ENCODE measurements around the gene TPPP2.
"Not testable (repeated sequence)": the region's sequence is repeated elsewhere in the genome, so short reads cannot be mapped to it uniquely, and the experiment has no call there.

Gene TPPP2
- 0 to 0.06 (median 0) reads per million in 9 experiments for total RNA-seq

DNA sequence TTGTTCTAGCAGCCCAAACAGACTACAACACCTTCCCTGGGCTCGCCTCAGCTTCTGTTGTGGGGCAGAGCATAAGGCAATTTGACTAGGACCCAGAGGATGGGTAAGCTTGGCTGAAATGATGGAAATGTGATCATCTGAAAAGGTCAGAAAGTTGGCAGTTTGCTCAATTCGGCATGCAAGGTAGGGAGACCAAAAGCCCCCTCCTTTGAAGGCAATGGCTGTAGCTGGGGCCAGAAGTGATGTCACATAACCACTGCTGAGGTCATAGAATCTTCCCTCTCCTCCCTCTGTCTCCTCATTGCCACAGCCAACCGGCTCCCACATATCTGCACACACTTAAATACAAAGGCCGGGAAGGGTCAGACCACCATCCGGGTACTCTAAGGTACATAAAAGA is at the start of gene TPPP2:
Gene TPPP2 (plus strand): TSS at position 301 of the 400 bp plus-strand sequence. CDS start 365 bp downstream, outside the sequence.
- Mint-ChIP-seq H3K27me3 (peaks cover 12 to 22% of the 10 kb centered on the region in 2 donors), H3K9me3 (no peaks in the 10 kb centered on the region), H3K36me3 (ENCODE audit: insufficient read depth) (no peaks in the 10 kb centered on the region), H3K4me1 (ENCODE audit: low read depth in 2 of 2) (peaks cover 2 to 3% of the 10 kb centered on the region in 2 donors), H3K4me3 (no peak within 1 kb of the TSS), H3K27ac (no peak within 1 kb of the TSS)
- no peak for ATAC-seq (replicated peaks)
- no peak for DNase-seq

- H3K27me3 Mint-ChIP-seq = peaks cover 36 to 56% of the 10 kb centered on the region in 2 donors
Measured at GRCh38 chr14:20980906-20981305, 49.1 kb upstream of the TPPP2 start.

GRCh38 chr14:20982646-20983369 is 47.2 kb upstream of the TPPP2 start:
- H3K27me3 Mint-ChIP-seq = peaks cover 36 to 56% of the 10 kb centered on the region in 2 donors
- H3K36me3 Mint-ChIP-seq (ENCODE audit: insufficient read depth) = no peaks in the 10 kb centered on the region
- no peaks in the 10 kb centered on the region for H3K4me1 Mint-ChIP-seq (ENCODE audit: low read depth in 2 of 2)
- no peak overlapping the region for H3K27ac Mint-ChIP-seq
- ATAC-seq (replicated peaks) = no peak
- no peak overlapping the region for H3K4me3 Mint-ChIP-seq
- DNase-seq = no peak
- no peaks in the 10 kb centered on the region for H3K9me3 Mint-ChIP-seq

More at GRCh38 chr14:20980906-20981305, 49.1 kb upstream of the TPPP2 start:
- DNase-seq = no peak
- no peak for ATAC-seq (replicated peaks)
- H3K4me3 Mint-ChIP-seq = no peak overlapping the region
- no peaks in the 10 kb centered on the region for H3K36me3 Mint-ChIP-seq (ENCODE audit: insufficient read depth)
- no peaks in the 10 kb centered on the region for H3K4me1 Mint-ChIP-seq (ENCODE audit: low read depth in 2 of 2)
- H3K27ac Mint-ChIP-seq = no peak overlapping the region
- no peaks in the 10 kb centered on the region for H3K9me3 Mint-ChIP-seq

GRCh38 chr14:20985650-20986049 is 44.4 kb upstream of the TPPP2 start:
- not testable (repeated sequence) for DNase-seq; ATAC-seq (replicated peaks); H3K9me3 Mint-ChIP-seq; H3K27ac Mint-ChIP-seq; H3K4me1 Mint-ChIP-seq (ENCODE audit: low read depth in 2 of 2); H3K4me3 Mint-ChIP-seq; H3K36me3 Mint-ChIP-seq (ENCODE audit: insufficient read depth)
- H3K27me3 Mint-ChIP-seq = peaks cover 18 to 35% of the 10 kb centered on the region in 2 donors

DNA sequence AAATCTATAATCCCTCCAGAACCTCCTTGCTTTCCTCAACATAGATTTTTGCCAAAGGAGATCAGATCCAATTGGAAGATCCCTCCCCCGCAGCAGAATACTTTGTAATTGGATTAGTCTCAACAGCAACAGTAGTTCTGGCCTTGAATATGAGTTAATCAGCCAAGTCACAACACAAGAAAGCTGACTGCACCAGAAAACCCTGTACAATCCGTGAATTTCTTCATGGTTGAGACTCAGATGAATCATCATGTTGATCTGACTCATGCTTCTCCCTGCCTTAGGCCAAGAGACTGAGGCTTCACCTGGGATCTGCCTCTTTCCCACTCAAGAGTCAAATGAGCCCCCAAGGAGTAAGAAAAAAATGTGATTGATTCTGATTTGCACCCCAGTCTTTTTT is 43.2 kb upstream of the TPPP2 start:
- H3K36me3 Mint-ChIP-seq (ENCODE audit: insufficient read depth) = peaks cover 13% of the 10 kb centered on the region
- peaks cover 17 to 32% of the 10 kb centered on the region in 2 donors for H3K27me3 Mint-ChIP-seq
- ATAC-seq (replicated peaks) (no peak), DNase-seq (no peak)
- no peak overlapping the region for H3K27ac Mint-ChIP-seq
- H3K9me3 Mint-ChIP-seq = no peaks in the 10 kb centered on the region
- H3K4me1 Mint-ChIP-seq (ENCODE audit: low read depth in 2 of 2) = peaks cover 13 to 15% of the 10 kb centered on the region in 2 donors
- no peak overlapping the region for H3K4me3 Mint-ChIP-seq

DNA sequence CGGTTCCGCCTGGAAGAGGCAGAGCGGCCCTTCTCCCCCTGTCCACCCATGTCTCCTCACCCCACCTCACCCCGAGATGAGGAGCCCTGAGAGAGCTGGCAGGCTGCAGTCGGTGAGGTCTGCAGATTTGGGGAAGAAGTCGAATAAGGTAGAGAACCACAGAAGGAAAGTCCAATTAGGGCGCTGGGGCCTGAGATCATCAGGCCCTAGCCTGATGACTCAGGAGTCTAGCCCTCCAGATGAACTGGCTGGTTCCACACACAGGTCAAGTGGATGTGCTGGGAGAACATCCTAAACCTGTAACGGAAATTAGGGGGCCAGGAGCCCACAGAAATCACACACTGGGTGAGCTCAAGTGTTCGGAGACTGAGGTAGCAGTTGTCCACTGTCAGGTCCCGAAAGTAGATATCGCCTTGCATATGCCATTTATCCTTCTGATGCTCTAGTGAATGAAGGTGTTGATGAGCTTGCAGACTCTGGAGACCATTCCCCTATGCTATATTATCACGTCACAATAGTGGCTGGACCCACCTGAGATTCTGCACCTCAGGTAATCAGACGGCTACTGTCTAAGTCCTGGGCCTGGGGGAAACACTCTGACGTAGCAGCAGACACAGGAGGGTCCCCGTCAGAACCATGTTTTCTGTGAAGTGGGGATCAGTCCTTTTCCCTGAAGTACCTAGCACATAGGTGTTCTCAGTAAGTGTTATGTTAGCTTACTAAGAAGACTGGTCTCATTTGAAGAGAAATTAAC is 41.1 kb upstream of the TPPP2 start:
- H3K4me3 Mint-ChIP-seq = peak overlapping the region; percentile 2 to 48
- H3K27ac Mint-ChIP-seq = peak overlapping the region; percentile 96
- DNase-seq = no peak
- ATAC-seq (replicated peaks) = no peak
- H3K9me3 Mint-ChIP-seq = no peaks in the 10 kb centered on the region
- H3K36me3 Mint-ChIP-seq (ENCODE audit: insufficient read depth) = peaks cover 34% of the 10 kb centered on the region
- peaks cover 15 to 20% of the 10 kb centered on the region in 2 donors for H3K4me1 Mint-ChIP-seq (ENCODE audit: low read depth in 2 of 2)
- peaks cover 9 to 13% of the 10 kb centered on the region in 2 donors for H3K27me3 Mint-ChIP-seq

DNA sequence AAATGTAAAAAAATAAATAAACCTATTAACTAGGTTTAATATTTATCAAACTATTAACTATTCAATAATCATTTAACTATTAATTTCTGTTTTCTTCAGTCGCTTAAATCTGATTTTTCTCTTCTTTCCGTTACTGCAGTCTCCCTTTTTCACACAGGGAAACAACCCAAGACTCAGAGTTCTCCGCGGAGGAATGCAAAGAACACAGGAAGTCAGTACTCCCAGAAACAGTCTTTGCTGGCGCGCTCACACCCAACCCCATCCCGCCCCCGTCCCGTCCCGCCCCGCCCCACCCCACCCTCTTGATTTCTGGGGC is 40.6 kb upstream of the TPPP2 start:
- no peaks in the 10 kb centered on the region for H3K9me3 Mint-ChIP-seq
- H3K4me1 Mint-ChIP-seq (ENCODE audit: low read depth in 2 of 2) = peaks cover 15 to 22% of the 10 kb centered on the region in 2 donors
- H3K27me3 Mint-ChIP-seq = peaks cover 6 to 8% of the 10 kb centered on the region in 2 donors
- peak overlapping the region; percentile 96 for H3K27ac Mint-ChIP-seq
- DNase-seq = no peak
- peak overlapping the region; percentile 94 to 96 for H3K4me3 Mint-ChIP-seq
- H3K36me3 Mint-ChIP-seq (ENCODE audit: insufficient read depth) = peaks cover 39% of the 10 kb centered on the region
- no peak for ATAC-seq (replicated peaks)

DNA sequence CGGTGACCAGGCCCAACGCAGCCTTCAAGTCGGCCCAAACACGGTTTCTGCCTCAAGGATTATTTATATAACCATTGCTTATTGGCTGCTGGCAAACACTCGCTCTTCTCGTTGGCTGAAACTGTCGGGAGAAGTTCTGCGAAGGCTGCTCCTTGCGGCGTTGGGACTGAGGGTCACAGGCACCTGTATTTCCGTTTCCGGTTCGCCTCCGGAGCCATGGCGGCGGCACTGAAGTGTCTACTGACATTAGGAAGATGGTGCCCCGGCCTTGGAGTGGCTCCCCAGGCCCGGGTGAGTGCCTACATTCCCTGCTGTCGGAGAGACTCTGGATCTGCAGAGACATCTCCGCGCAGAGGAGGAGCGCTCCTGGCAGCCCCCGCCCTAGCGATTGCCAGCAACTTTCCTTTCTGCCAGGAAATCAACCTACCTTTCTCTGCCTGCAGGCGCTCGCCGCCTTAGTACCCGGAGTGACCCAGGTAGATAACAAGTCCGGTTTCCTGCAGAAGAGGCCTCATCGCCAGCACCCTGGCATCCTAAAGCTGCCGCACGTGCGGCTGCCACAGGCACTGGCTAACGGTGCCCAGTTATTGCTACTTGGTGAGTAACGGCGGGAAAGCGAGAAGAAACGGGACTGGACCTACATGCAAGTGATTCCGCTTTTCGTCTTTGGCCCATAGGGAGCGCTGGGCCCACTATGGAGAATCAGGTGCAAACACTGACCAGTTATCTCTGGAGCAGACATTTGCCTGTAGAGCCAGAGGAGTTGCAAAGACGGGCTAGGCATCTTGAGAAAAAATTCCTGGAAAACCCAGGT is 40.0 kb upstream of the TPPP2 start, which contains the start of gene METTL17:
Gene METTL17 (plus strand): TSS at position 194 of the 814 bp plus-strand sequence. CDS start 23 bp downstream, at position 217.
- no peaks in the 10 kb centered on the region for H3K9me3 Mint-ChIP-seq
- ATAC-seq (replicated peaks) = peak; percentile 92
- peaks cover 45% of the 10 kb centered on the region for H3K36me3 Mint-ChIP-seq (ENCODE audit: insufficient read depth)
- H3K4me1 Mint-ChIP-seq (ENCODE audit: low read depth in 2 of 2) = peaks cover 17 to 22% of the 10 kb centered on the region in 2 donors
- H3K27ac Mint-ChIP-seq = peak within 1 kb of the TSS; percentile 96
- H3K4me3 Mint-ChIP-seq = peak within 1 kb of the TSS; percentile 94 to 96
- H3K27me3 Mint-ChIP-seq = peaks cover 2 to 4% of the 10 kb centered on the region in 2 donors
- DNase-seq = peak; percentile 73 to 76 (median 75)

DNA sequence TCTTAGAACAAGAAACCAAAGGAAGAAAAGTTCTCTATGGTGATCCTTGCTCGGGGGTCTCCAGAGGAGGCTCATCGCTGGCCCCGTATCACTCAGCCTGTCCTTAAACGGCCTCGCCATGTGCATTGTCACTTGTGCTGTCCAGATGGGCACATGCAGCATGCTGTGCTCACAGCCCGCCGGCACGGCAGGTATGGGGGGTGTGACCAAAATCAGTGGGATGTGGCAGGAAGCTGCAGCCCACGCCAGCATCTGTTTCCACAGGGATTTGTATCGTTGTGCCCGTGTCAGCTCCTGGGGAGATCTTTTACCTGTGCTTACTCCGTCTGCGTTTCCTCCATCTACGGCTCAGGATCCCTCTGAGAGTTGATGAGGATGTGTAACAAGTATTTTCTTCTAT is 33.5 kb upstream of the TPPP2 start:
- DNase-seq (no peak), ATAC-seq (replicated peaks) (no peak)
- Mint-ChIP-seq H3K36me3 (ENCODE audit: insufficient read depth) (peaks cover 64% of the 10 kb centered on the region), H3K4me3 (no peak overlapping the region), H3K27me3 (no peaks in the 10 kb centered on the region), H3K27ac (no peak overlapping the region), H3K4me1 (ENCODE audit: low read depth in 2 of 2) (peaks cover 8 to 10% of the 10 kb centered on the region in 2 donors), H3K9me3 (no peaks in the 10 kb centered on the region)

DNA sequence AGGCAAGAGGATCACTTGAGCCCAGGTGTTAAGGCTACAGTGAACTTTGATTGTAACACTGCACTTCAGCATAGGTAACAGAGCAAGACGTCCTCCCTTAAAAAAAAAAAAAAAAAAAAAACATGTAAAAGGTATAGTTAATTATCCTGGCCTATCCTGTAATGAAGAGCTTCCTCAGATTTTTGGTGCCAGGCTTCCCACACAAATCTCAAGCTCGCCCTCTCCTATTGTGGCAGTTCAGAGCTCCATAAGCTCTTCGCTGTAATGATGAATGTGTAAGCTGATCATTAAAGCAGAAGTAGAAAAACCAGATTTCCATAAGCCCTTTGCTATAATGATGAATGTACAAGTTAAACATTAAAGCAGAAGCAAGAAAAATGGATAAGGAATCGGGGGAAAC is 32.9 kb upstream of the TPPP2 start:
- no peak overlapping the region for H3K4me3 Mint-ChIP-seq
- no peaks in the 10 kb centered on the region for H3K27me3 Mint-ChIP-seq
- H3K36me3 Mint-ChIP-seq (ENCODE audit: insufficient read depth) = peaks cover 58% of the 10 kb centered on the region
- no peak for DNase-seq
- no peaks in the 10 kb centered on the region for H3K9me3 Mint-ChIP-seq
- ATAC-seq (replicated peaks) = no peak
- no peak overlapping the region for H3K27ac Mint-ChIP-seq
- H3K4me1 Mint-ChIP-seq (ENCODE audit: low read depth in 2 of 2) = peaks cover 4 to 5% of the 10 kb centered on the region in 2 donors

- Mint-ChIP-seq H3K4me3 (no peak overlapping the region), H3K4me1 (ENCODE audit: low read depth in 2 of 2) (peaks cover 4 to 5% of the 10 kb centered on the region in 2 donors), H3K36me3 (ENCODE audit: insufficient read depth) (peaks cover 53% of the 10 kb centered on the region), H3K27me3 (no peaks in the 10 kb centered on the region), H3K9me3 (no peaks in the 10 kb centered on the region), H3K27ac (no peak overlapping the region)
- no peak for DNase-seq
- no peak for ATAC-seq (replicated peaks)
Measured at GRCh38 chr14:20997564-20997963, 32.5 kb upstream of the TPPP2 start.

DNA sequence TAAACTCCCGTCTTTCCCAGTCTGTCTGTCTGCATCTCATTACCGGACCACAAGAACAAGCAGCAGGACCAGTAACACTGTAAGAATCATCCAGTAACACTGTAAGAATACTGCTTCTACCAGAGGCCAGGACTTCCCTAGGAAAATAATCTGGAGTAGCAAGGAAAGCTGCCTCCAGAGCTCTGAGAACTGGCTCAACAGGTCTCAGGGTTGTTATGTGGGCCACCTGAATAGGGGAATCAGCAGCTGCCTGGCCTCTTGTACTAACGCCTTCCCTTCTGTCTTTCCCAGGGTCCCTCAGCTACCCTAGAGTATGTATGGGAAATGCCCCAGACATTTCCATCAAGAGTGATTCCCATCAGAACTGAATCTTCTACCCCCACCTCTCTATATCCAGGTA is 31.9 kb upstream of the TPPP2 start:
- no peaks in the 10 kb centered on the region for H3K9me3 Mint-ChIP-seq

More for the DNA sequence above, 31.9 kb upstream of the TPPP2 start:
- Mint-ChIP-seq H3K27ac (peak overlapping the region in 1 of 2 donors; percentile 22), H3K4me3 (no peak overlapping the region), H3K27me3 (no peaks in the 10 kb centered on the region), H3K36me3 (ENCODE audit: insufficient read depth) (peaks cover 47% of the 10 kb centered on the region), H3K4me1 (ENCODE audit: low read depth in 2 of 2) (peaks cover 4 to 5% of the 10 kb centered on the region in 2 donors)
- DNase-seq (no peak), ATAC-seq (replicated peaks) (no peak)

All from effector memory CD8-positive, alpha-beta T cell (primary cell).